WTC11 (cell line): ENCODE measurements around the gene B9D2. TPM values are rescaled to one million over a fixed set of nuclear protein-coding genes. Genes with fewer than 3 reads are reported as not detected.

Experiments
- ATAC-seq: fragments of 200-7000 bp; cut with Tn5 transposase; 2 replicates; pipeline ENCODE4 v1.10.0; 2021; ENCODE audit warnings: mild to moderate bottlenecking, moderate library complexity
- CTCF ChIA-PET: fragments of 300-600 bp; sonication (Branson Sonifier 250); formaldehyde crosslinking; loops from one replicate; lab custom pipeline; 2021; ENCODE audit warnings: antibody characterized with exemption; lab: Charles Lee
- POLR2A ChIA-PET: fragments of 350-600 bp; sonication (Branson Sonifier 250); formaldehyde crosslinking; loops from one replicate; lab custom pipeline; 2021; ENCODE audit warnings: antibody characterized with exemption; lab: Charles Lee
- DNase-seq: peaks from one replicate; pipeline ENCODE4 v3.0.0; 2021; ENCODE audit warnings: low spot score
- H3K27ac Mint-ChIP-seq: 2 replicates; pipeline ENCODE4 v1.8.0; 2021; ENCODE audit warnings: mixed read lengths
- H3K27me3 Mint-ChIP-seq: 2 replicates; pipeline ENCODE4 v1.8.0; 2021; ENCODE audit warnings: low read depth, mild to moderate bottlenecking, moderate library complexity, mixed read lengths
- H3K36me3 Mint-ChIP-seq: 2 replicates; pipeline ENCODE4 v1.8.0; 2021; ENCODE audit warnings: mixed read lengths
- H3K4me1 Mint-ChIP-seq: 2 replicates; pipeline ENCODE4 v1.8.0; 2022; ENCODE audit warnings: mixed read lengths
- H3K4me3 Mint-ChIP-seq: 2 replicates; pipeline ENCODE4 v1.8.0; 2021; ENCODE audit warnings: mild to moderate bottlenecking, moderate library complexity, mixed read lengths
- H3K9me3 Mint-ChIP-seq: 2 replicates; pipeline ENCODE4 v1.8.0; 2021; ENCODE audit warnings: mixed read lengths
- FOXK1 ChIP-seq: sonication (generic); formaldehyde crosslinking; IDR thresholded peaks from 2 replicates; pipeline ENCODE4 v1.8.0; 2022; ENCODE audit warnings: mild to moderate bottlenecking, moderate library complexity, missing genetic modification reagents
- HMGA2 ChIP-seq: fragments of 250-450 bp; sonication (Bioruptor Pico); IDR thresholded peaks from 2 replicates; pipeline ENCODE4 v1.4.0; 2021; ENCODE audit warnings: mild to moderate bottlenecking, moderate library complexity
- JUN ChIP-seq: sonication (generic); formaldehyde crosslinking; IDR thresholded peaks from 2 replicates; pipeline ENCODE4 v1.8.0; 2023; ENCODE audit warnings: mild to moderate bottlenecking, missing genetic modification reagents
- MXD4 ChIP-seq: fragments of 250-450 bp; sonication (Bioruptor Pico); IDR thresholded peaks from 2 replicates; pipeline ENCODE4 v1.8.0; 2021; ENCODE audit warnings: mild to moderate bottlenecking, moderate library complexity, borderline replicate concordance
- NFE2L1 ChIP-seq: sonication (generic); formaldehyde crosslinking; IDR thresholded peaks from 2 replicates; pipeline ENCODE4 v1.8.1; 2023; ENCODE audit warnings: missing genetic modification reagents
- NFYB ChIP-seq: sonication (generic); formaldehyde crosslinking; conservative IDR thresholded peaks from 2 replicates; pipeline ENCODE4 v1.8.0; 2022; ENCODE audit warnings: low read depth, missing genetic modification reagents
- TEAD4 ChIP-seq: sonication (generic); formaldehyde crosslinking; IDR thresholded peaks from 2 replicates; pipeline ENCODE4 v1.8.0; 2022; ENCODE audit warnings: mild to moderate bottlenecking, missing genetic modification reagents
- ZNF423 ChIP-seq: fragments of 250-450 bp; sonication (Bioruptor Pico); IDR thresholded peaks from 2 replicates; pipeline ENCODE4 v2.1.2; 2022; ENCODE audit warnings: mild to moderate bottlenecking, moderate library complexity
- total RNA-seq: library from RNA; stranded (reverse); gene quantifications from 3 replicates; pipeline ENCODE4 v1.2.3, GENCODE V29; 2021
- TF ChIP-seq, protein P1 (sequence below): fragments of 250-450 bp; sonication (Bioruptor Pico); IDR thresholded peaks from 2 replicates; pipeline ENCODE4 v1.9.0; 2021; ENCODE audit warnings: mild to moderate bottlenecking
- TF ChIP-seq, protein P2 (sequence below): fragments of 250-450 bp; sonication (Bioruptor Pico); IDR thresholded peaks from 2 replicates; pipeline ENCODE4 v1.9.0; 2021; ENCODE audit warnings: mild to moderate bottlenecking
- TF ChIP-seq, protein P3 (sequence below): sonication (generic); formaldehyde crosslinking; IDR thresholded peaks from 2 replicates; pipeline ENCODE4 v1.8.0; 2023; ENCODE audit warnings: missing genetic modification reagents
- TF ChIP-seq, protein P4 (sequence below): sonication (generic); formaldehyde crosslinking; IDR thresholded peaks from 2 replicates; pipeline ENCODE4 v1.8.1; 2023; ENCODE audit warnings: mild to moderate bottlenecking, moderate library complexity, missing genetic modification reagents
- TF ChIP-seq, protein P5 (sequence below): sonication (generic); formaldehyde crosslinking; IDR thresholded peaks from 2 replicates; pipeline ENCODE4 v1.8.1; 2022; ENCODE audit warnings: mild to moderate bottlenecking, moderate library complexity, missing genetic modification reagents
- TF ChIP-seq, protein P6 (sequence below): sonication (generic); formaldehyde crosslinking; IDR thresholded peaks from 2 replicates; pipeline ENCODE4 v1.8.1; 2022; ENCODE audit warnings: mild to moderate bottlenecking, missing genetic modification reagents, moderate library complexity, borderline replicate concordance
- TF ChIP-seq, protein P7 (sequence below): sonication (generic); formaldehyde crosslinking; IDR thresholded peaks from 2 replicates; pipeline ENCODE4 v1.8.0; 2023; ENCODE audit warnings: missing genetic modification reagents, mild to moderate bottlenecking, borderline replicate concordance

The B9D2 gene
- total RNA-seq, 1 experiment from 2014 or later = 4.7 TPM

DNA sequence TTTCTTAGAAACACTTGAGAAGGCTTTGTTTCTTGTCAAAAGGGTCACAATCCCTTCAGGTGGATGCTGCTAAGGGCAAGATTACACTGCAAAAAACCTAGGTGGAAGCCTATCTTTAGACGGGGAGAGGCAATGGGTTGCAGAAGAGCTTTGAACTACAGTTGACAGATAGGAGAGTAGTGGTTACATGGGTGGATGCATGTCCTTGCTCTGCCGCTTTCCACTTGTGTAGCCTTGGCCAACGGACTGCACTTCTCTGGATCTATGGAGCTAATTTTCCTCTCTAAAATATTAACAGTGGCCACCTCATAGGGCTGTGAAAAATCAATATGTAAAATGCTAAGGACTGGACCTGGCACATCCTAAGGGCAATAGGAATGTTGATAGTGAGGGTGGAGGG, 34.6 kb upstream of the B9D2 start:
- POLR2A ChIA-PET = interaction anchor here (0.6 to 1.1 kb wide), 3 partner anchors 28 to 41 kb away, joined by 3 to 9 read pairs (median 3); partner anchors contain the start of genes B3GNT8 and B9D2
- H3K27me3 Mint-ChIP-seq = no peaks in the 10 kb centered on the region
- TF ChIP-seq, protein P1, sequence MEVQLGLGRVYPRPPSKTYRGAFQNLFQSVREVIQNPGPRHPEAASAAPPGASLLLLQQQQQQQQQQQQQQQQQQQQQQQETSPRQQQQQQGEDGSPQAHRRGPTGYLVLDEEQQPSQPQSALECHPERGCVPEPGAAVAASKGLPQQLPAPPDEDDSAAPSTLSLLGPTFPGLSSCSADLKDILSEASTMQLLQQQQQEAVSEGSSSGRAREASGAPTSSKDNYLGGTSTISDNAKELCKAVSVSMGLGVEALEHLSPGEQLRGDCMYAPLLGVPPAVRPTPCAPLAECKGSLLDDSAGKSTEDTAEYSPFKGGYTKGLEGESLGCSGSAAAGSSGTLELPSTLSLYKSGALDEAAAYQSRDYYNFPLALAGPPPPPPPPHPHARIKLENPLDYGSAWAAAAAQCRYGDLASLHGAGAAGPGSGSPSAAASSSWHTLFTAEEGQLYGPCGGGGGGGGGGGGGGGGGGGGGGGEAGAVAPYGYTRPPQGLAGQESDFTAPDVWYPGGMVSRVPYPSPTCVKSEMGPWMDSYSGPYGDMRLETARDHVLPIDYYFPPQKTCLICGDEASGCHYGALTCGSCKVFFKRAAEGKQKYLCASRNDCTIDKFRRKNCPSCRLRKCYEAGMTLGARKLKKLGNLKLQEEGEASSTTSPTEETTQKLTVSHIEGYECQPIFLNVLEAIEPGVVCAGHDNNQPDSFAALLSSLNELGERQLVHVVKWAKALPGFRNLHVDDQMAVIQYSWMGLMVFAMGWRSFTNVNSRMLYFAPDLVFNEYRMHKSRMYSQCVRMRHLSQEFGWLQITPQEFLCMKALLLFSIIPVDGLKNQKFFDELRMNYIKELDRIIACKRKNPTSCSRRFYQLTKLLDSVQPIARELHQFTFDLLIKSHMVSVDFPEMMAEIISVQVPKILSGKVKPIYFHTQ (CRISPR knock-in tag) = no peak
- TF ChIP-seq NFE2L1 (CRISPR knock-in tag) (no peak), NFYB (CRISPR knock-in tag) (no peak)
- TF ChIP-seq, protein P2, sequence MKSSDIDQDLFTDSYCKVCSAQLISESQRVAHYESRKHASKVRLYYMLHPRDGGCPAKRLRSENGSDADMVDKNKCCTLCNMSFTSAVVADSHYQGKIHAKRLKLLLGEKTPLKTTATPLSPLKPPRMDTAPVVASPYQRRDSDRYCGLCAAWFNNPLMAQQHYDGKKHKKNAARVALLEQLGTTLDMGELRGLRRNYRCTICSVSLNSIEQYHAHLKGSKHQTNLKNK (CRISPR knock-in tag) = no peak
- H3K4me3 Mint-ChIP-seq = peak overlapping the region; percentile 100
- peak overlapping the region; percentile 100 for H3K27ac Mint-ChIP-seq
- DNase-seq = no peak
- CTCF ChIA-PET = interaction anchor here (1.0 kb wide), 1 partner anchor 10 kb away, joined by 3 read pairs; no protein-coding TSS in a partner anchor
- H3K9me3 Mint-ChIP-seq = no peaks in the 10 kb centered on the region
- H3K36me3 Mint-ChIP-seq = no peaks in the 10 kb centered on the region
- no peak for ATAC-seq
- peaks cover 22% of the 10 kb centered on the region for H3K4me1 Mint-ChIP-seq

DNA sequence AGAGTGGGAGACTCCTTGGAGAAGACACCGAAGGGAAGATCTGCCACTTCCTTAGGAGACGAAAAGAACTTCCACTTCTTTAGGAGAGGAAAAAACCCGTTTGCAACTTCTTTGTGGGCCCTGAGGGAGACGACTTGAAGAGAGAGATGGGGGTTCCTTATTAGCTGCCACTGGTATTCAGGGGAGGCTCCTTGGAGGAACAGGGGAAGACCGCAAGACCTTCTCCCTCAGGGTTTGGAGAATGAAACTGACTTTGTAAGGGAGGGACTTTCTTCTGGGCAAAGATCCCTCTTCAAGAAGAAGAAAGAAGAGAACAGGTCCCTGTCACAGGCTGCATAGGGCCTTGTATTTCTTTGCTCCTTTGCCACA, 34.1 kb upstream of the B9D2 start:
- ATAC-seq (no peak), DNase-seq (no peak)

More for the DNA sequence above, 34.1 kb upstream of the B9D2 start:
- TF ChIP-seq, protein P2 (CRISPR knock-in tag) = no peak
- TF ChIP-seq FOXK1 (CRISPR knock-in tag) = no peak
- TF ChIP-seq, protein P3, sequence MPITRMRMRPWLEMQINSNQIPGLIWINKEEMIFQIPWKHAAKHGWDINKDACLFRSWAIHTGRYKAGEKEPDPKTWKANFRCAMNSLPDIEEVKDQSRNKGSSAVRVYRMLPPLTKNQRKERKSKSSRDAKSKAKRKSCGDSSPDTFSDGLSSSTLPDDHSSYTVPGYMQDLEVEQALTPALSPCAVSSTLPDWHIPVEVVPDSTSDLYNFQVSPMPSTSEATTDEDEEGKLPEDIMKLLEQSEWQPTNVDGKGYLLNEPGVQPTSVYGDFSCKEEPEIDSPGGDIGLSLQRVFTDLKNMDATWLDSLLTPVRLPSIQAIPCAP (CRISPR knock-in tag) = no peak
- TF ChIP-seq JUN (CRISPR knock-in tag) = no peak
- no peak for TF ChIP-seq ZNF423 (CRISPR knock-in tag)
- TF ChIP-seq, protein P4, sequence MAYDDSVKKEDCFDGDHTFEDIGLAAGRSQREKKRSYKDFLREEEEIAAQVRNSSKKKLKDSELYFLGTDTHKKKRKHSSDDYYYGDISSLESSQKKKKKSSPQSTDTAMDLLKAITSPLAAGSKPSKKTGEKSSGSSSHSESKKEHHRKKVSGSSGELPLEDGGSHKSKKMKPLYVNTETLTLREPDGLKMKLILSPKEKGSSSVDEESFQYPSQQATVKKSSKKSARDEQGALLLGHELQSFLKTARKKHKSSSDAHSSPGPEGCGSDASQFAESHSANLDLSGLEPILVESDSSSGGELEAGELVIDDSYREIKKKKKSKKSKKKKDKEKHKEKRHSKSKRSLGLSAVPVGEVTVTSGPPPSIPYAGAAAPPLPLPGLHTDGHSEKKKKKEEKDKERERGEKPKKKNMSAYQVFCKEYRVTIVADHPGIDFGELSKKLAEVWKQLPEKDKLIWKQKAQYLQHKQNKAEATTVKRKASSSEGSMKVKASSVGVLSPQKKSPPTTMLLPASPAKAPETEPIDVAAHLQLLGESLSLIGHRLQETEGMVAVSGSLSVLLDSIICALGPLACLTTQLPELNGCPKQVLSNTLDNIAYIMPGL (CRISPR knock-in tag) = no peak
- no peak for TF ChIP-seq TEAD4 (CRISPR knock-in tag)
- TF ChIP-seq, protein P5, sequence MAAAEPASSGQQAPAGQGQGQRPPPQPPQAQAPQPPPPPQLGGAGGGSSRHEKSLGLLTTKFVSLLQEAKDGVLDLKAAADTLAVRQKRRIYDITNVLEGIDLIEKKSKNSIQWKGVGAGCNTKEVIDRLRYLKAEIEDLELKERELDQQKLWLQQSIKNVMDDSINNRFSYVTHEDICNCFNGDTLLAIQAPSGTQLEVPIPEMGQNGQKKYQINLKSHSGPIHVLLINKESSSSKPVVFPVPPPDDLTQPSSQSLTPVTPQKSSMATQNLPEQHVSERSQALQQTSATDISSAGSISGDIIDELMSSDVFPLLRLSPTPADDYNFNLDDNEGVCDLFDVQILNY (CRISPR knock-in tag) = no peak
- TF ChIP-seq, protein P6, sequence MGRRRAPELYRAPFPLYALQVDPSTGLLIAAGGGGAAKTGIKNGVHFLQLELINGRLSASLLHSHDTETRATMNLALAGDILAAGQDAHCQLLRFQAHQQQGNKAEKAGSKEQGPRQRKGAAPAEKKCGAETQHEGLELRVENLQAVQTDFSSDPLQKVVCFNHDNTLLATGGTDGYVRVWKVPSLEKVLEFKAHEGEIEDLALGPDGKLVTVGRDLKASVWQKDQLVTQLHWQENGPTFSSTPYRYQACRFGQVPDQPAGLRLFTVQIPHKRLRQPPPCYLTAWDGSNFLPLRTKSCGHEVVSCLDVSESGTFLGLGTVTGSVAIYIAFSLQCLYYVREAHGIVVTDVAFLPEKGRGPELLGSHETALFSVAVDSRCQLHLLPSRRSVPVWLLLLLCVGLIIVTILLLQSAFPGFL (CRISPR knock-in tag) = no peak
- no peak for TF ChIP-seq MXD4 (CRISPR knock-in tag)
- TF ChIP-seq HMGA2 (CRISPR knock-in tag) = no peak
- TF ChIP-seq, protein P7, sequence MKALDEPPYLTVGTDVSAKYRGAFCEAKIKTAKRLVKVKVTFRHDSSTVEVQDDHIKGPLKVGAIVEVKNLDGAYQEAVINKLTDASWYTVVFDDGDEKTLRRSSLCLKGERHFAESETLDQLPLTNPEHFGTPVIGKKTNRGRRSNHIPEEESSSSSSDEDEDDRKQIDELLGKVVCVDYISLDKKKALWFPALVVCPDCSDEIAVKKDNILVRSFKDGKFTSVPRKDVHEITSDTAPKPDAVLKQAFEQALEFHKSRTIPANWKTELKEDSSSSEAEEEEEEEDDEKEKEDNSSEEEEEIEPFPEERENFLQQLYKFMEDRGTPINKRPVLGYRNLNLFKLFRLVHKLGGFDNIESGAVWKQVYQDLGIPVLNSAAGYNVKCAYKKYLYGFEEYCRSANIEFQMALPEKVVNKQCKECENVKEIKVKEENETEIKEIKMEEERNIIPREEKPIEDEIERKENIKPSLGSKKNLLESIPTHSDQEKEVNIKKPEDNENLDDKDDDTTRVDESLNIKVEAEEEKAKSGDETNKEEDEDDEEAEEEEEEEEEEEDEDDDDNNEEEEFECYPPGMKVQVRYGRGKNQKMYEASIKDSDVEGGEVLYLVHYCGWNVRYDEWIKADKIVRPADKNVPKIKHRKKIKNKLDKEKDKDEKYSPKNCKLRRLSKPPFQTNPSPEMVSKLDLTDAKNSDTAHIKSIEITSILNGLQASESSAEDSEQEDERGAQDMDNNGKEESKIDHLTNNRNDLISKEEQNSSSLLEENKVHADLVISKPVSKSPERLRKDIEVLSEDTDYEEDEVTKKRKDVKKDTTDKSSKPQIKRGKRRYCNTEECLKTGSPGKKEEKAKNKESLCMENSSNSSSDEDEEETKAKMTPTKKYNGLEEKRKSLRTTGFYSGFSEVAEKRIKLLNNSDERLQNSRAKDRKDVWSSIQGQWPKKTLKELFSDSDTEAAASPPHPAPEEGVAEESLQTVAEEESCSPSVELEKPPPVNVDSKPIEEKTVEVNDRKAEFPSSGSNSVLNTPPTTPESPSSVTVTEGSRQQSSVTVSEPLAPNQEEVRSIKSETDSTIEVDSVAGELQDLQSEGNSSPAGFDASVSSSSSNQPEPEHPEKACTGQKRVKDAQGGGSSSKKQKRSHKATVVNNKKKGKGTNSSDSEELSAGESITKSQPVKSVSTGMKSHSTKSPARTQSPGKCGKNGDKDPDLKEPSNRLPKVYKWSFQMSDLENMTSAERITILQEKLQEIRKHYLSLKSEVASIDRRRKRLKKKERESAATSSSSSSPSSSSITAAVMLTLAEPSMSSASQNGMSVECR (CRISPR knock-in tag) = no peak
- H3K9me3 Mint-ChIP-seq = no peaks in the 10 kb centered on the region
- CTCF ChIA-PET = interaction anchor here (1.0 kb wide), 1 partner anchor 10 kb away, joined by 3 read pairs; no protein-coding TSS in a partner anchor
- H3K4me1 Mint-ChIP-seq = peaks cover 22% of the 10 kb centered on the region
- H3K4me3 Mint-ChIP-seq = peak overlapping the region; percentile 100
- no peaks in the 10 kb centered on the region for H3K36me3 Mint-ChIP-seq
- peak overlapping the region; percentile 100 for H3K27ac Mint-ChIP-seq
- H3K27me3 Mint-ChIP-seq = no peaks in the 10 kb centered on the region
- POLR2A ChIA-PET = interaction anchor here (0.6 to 1.1 kb wide), 2 partner anchors 34 to 41 kb away, joined by 3 read pairs; partner anchors contain the start of gene B9D2
